Mucosa of stomach (tissue), 1 donor: ENCODE measurements around the gene UST.
"Not testable (repeated sequence)": the region's sequence is repeated elsewhere in the genome, so short reads cannot be mapped to it uniquely, and the experiment has no call there.

Experiments
- H3K27me3 ChIP-seq: one replicate; pipeline ENCODE4 v1.7.0; 2013; ENCODE audit warnings: mild to moderate bottlenecking, low read length; ENCODE audit not compliant: control insufficient read depth, insufficient read depth
- H3K36me3 ChIP-seq: one replicate; pipeline ENCODE4 v1.7.0; 2013; ENCODE audit warnings: low read length; ENCODE audit not compliant: control insufficient read depth, insufficient read depth
- H3K4me1 ChIP-seq: one replicate; pipeline ENCODE4 v1.7.0; 2013; ENCODE audit warnings: mild to moderate bottlenecking, low read length; ENCODE audit not compliant: control insufficient read depth, insufficient read depth
- H3K4me3 ChIP-seq: one replicate; pipeline ENCODE4 v1.7.0; 2013; ENCODE audit warnings: low read length
- H3K9ac ChIP-seq: one replicate; pipeline ENCODE4 v1.7.0; 2013; ENCODE audit warnings: mild to moderate bottlenecking, low read length, moderate library complexity
- H3K9me3 ChIP-seq: one replicate; pipeline ENCODE4 v1.7.0; 2013; ENCODE audit warnings: mild to moderate bottlenecking, low read length, moderate library complexity; ENCODE audit not compliant: control insufficient read depth
- donor health status: Pancreatic carcinoma.

Gene UST

GRCh38 chr6:148760258-148760534 is 13.4 kb downstream of the UST start:
- H3K36me3 ChIP-seq, result no peaks in the 10 kb centered on the region
- H3K4me3 ChIP-seq, result no peak overlapping the region

GRCh38 chr6:148760568-148761526 is 14.0 kb downstream of the UST start:
- Histone ChIP-seq H3K4me3 (no peak overlapping the region), H3K27me3 (no peaks in the 10 kb centered on the region), H3K36me3 (no peaks in the 10 kb centered on the region), H3K9ac (peak overlapping the region; percentile 56), H3K9me3 (no peaks in the 10 kb centered on the region), H3K4me1 (peaks cover 28% of the 10 kb centered on the region)

More at GRCh38 chr6:148760258-148760534, 13.4 kb downstream of the UST start:
- H3K9ac ChIP-seq, result no peak overlapping the region
- H3K4me1 ChIP-seq, result peaks cover 28% of the 10 kb centered on the region
- H3K27me3 ChIP-seq, result no peaks in the 10 kb centered on the region
- no peaks in the 10 kb centered on the region for H3K9me3 ChIP-seq

GRCh38 chr6:148761527-148762011 is 14.7 kb downstream of the UST start:
- Histone ChIP-seq H3K36me3 (no peaks in the 10 kb centered on the region), H3K9ac (peak overlapping the region; percentile 56), H3K4me3 (no peak overlapping the region), H3K27me3 (no peaks in the 10 kb centered on the region), H3K4me1 (peaks cover 32% of the 10 kb centered on the region), H3K9me3 (no peaks in the 10 kb centered on the region)

- no peaks in the 10 kb centered on the region for H3K27me3 ChIP-seq
- H3K36me3 ChIP-seq, result no peaks in the 10 kb centered on the region
- peaks cover 32% of the 10 kb centered on the region for H3K4me1 ChIP-seq
- H3K4me3 ChIP-seq, result no peak overlapping the region
- no peaks in the 10 kb centered on the region for H3K9me3 ChIP-seq
- no peak overlapping the region for H3K9ac ChIP-seq
Measured at GRCh38 chr6:148762231-148762630, 15.4 kb downstream of the UST start.

GRCh38 chr6:148764259-148765020 is 17.6 kb downstream of the UST start:
- peaks cover 41% of the 10 kb centered on the region for H3K4me1 ChIP-seq
- H3K4me3 ChIP-seq, H3K27me3 ChIP-seq, H3K9me3 ChIP-seq, H3K36me3 ChIP-seq, H3K9ac ChIP-seq: not testable (repeated sequence)

GRCh38 chr6:148765898-148766808 is 19.3 kb downstream of the UST start:
- H3K4me3 ChIP-seq, result no peak overlapping the region
- H3K36me3 ChIP-seq, result no peaks in the 10 kb centered on the region
- no peaks in the 10 kb centered on the region for H3K9me3 ChIP-seq
- no peak overlapping the region for H3K9ac ChIP-seq
- H3K4me1 ChIP-seq, result peaks cover 39% of the 10 kb centered on the region
- H3K27me3 ChIP-seq, result no peaks in the 10 kb centered on the region

- H3K9me3 ChIP-seq, result no peaks in the 10 kb centered on the region
Measured at GRCh38 chr6:148768646-148769270, 21.9 kb downstream of the UST start.

GRCh38 chr6:148769304-148769968 is 22.6 kb downstream of the UST start:
- H3K4me3 ChIP-seq, result no peak overlapping the region
- H3K36me3 ChIP-seq, result no peaks in the 10 kb centered on the region
- no peaks in the 10 kb centered on the region for H3K27me3 ChIP-seq
- no peak overlapping the region for H3K9ac ChIP-seq
- H3K9me3 ChIP-seq, result no peaks in the 10 kb centered on the region
- H3K4me1 ChIP-seq, result peaks cover 33% of the 10 kb centered on the region

More at GRCh38 chr6:148768646-148769270, 21.9 kb downstream of the UST start:
- Histone ChIP-seq H3K36me3 (no peaks in the 10 kb centered on the region), H3K4me3 (no peak overlapping the region), H3K9ac (no peak overlapping the region), H3K4me1 (peaks cover 33% of the 10 kb centered on the region), H3K27me3 (no peaks in the 10 kb centered on the region)

GRCh38 chr6:148770408-148771211 is 23.8 kb downstream of the UST start:
- Histone ChIP-seq H3K27me3 (no peaks in the 10 kb centered on the region), H3K4me3 (no peak overlapping the region), H3K9ac (no peak overlapping the region), H3K36me3 (no peaks in the 10 kb centered on the region), H3K4me1 (peaks cover 33% of the 10 kb centered on the region), H3K9me3 (no peaks in the 10 kb centered on the region)

GRCh38 chr6:148771212-148771601 is 24.4 kb downstream of the UST start:
- H3K4me3 ChIP-seq, result no peak overlapping the region
- H3K9me3 ChIP-seq, result no peaks in the 10 kb centered on the region
- no peaks in the 10 kb centered on the region for H3K27me3 ChIP-seq
- no peak overlapping the region for H3K9ac ChIP-seq
- no peaks in the 10 kb centered on the region for H3K36me3 ChIP-seq
- H3K4me1 ChIP-seq, result peaks cover 31% of the 10 kb centered on the region
